ENCODE measurements around the gene B3GALT4.

B3GALT4 gene

DNA sequence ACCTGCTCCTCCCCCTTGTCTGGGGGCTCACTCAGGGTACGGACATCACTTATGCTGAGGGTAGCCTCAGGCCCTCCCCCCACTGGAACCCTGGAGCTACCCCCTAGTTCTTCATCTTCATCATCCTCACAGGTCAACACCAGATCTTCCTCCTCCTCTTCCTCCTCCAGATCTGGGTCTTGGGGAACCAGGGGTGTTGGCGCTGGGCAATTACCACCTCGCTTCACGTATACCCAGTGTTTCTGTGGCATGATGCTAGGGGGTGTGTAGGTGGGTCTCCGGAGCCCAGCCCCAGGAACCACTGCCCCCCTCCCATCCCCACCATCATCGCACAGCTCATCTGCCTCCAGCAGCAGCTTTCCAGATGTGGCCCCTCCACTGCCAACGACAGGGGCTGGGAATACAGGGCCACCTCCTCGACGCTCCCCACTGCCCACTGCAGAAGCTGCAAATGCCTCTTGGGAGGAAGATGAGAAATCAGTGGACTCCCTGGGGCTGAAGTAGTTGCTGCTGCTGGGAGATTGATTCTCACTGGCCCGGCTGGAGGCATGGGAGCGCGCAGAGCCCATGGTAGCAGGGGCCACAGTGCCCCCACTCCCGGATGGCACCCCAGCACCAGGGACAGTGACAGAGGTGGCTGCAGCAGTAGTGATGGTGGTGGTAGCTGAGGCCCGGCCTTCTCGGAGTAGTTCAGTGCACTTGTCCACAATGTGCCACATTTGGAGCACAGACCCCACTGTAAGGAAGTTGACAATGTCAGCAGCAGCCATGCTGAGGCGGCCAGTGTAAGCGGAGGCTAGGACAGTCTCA is 39.1 kb downstream of the B3GALT4 start:
- DNase-seq: no peak

GRCh38 chr6:33316603-33317418 is 39.9 kb downstream of the B3GALT4 start:
- DNase-seq: peak in 1 of 2 donors; percentile 38

- no peak for DNase-seq
These were observed 40.4 kb downstream of the B3GALT4 start for GRCh38 chr6:33317419-33317668.

DNA sequence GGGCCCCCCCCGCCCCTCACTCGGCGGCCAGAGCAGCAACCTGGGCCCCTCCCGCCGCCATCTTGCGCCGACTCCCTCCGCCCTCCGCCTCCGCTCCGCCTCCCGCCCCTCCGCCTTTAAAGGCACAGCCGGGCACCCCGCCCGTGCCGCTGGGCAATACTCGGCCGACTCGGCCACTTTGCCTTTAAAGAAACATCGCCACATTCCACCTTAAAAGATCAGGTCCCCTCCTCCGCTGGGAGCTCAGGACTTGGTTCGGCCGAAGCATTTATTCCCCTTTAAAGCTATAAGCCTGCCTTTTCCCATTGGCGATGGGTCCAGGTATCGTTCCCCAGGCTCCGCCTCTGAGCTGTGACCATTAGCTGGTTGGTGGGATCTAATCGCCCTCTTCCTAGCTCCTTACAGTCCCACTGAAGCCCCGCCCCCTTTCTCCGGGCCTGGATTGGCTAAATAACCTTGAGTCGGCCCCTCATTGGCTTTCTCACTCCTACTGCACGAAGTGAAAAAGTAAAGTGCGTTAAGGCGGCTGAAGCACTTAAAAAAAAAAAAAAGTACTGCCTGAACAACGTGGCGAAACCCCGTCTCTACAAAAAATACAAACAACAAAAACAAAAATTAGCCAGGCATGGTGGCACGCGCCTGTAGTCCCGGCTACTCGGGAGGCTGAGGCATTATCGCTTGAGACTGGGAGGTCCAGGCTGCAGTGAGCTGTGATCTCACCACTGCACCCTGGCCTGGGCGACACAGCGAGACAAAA is 40.9 kb downstream of the B3GALT4 start, which contains the start of gene ZBTB22:
Gene ZBTB22, minus strand, starts transcription at position 76 of the 757 bp plus-strand sequence. CDS start 828 bp downstream, outside the sequence.
- peak; percentile 97 to 98 for DNase-seq

DNA sequence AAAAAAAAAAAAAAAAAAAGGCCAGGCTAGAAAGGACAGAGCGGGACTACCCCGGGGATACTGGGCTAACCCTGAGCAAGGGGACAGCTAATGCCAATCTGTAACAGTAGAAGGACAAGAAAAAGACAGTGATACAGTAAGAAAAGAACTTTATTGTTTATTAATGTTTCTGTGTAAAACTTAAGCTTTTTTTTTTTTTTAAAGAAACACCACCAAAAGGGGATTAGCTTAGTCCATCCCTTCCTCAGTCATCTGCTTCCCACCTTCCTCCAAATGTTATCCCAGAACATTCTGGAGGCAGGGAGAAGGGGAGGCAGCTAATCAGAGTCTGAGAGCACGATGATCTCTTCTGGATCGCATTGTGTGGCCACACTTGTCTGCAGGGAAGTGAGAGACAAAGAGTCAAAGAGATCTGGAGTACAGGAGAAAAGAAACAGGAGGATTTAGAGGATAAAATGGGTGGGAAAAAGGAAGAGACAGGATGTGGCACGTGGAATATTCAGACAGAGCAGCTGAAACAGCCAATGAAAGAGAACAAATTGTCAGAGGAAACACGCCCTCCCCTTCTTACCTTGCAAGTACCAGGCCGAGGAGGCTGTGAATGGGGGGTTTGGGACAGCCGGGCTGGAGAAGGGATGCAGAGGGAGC is 41.6 kb downstream of the B3GALT4 start:
- DNase-seq: no peak

GRCh38 chr6:33319939-33320314 is 43.0 kb downstream of the B3GALT4 start:
- DNase-seq: no peak

GRCh38 chr6:33320315-33321181 is 43.6 kb downstream of the B3GALT4 start:
- DNase-seq: no peak

DNA sequence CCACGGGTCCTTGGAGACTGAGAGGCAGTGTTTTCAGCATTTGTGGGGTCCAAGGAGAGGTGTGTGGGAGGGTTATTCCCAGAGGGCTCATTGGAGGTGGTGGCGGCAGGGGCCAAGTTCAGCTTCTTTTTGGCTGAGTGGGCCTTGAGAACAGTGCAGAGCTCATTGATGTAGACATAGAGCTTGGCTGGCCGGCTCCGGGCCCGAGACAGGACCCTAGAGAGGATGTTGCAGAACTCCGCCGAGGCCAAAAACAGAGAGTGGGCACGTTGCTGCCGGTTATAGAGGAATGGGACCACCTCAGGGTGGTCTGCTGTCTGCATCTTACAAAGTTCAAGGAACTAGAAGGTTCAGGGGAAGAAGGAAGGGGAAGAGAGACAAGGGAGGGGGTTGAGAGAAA is 44.3 kb downstream of the B3GALT4 start:
- DNase-seq: no peak

GRCh38 chr6:33323623-33323948 is 46.7 kb downstream of the B3GALT4 start:
- DNase-seq: no peak

GRCh38 chr6:33324125-33324524 is 47.2 kb downstream of the B3GALT4 start:
- no peak for DNase-seq

Measured in CD4-positive, alpha-beta T cell treated with Interleukin-4 for 1 hour (primary cell).